ENCODE measurements around the gene PTGIR. TPM values are rescaled to one million over a fixed set of nuclear protein-coding genes. Genes with fewer than 3 reads are reported as not detected.

Gene PTGIR
- total RNA-seq, 1 donor from 2014 or later: 0.46 TPM

GRCh38 chr19:46608178-46608577 lies 16.7 kb downstream of the PTGIR start:
- TF ChIP-seq CTCF (conservative IDR thresholded peaks at IDR 0.05): no peak
- peaks cover 16% of the 10 kb centered on the region for H3K36me3 Mint-ChIP-seq
- no peak overlapping the region for H3K4me3 Mint-ChIP-seq

GRCh38 chr19:46607448-46607841 lies 17.4 kb downstream of the PTGIR start:
- no peak overlapping the region for H3K27ac Mint-ChIP-seq
- H3K27me3 Mint-ChIP-seq: no peaks in the 10 kb centered on the region
- peaks cover 16% of the 10 kb centered on the region for H3K36me3 Mint-ChIP-seq
- no peak for DNase-seq (ENCODE audit: extremely low spot score, unreplicated experiment)
- no peak for TF ChIP-seq CTCF (conservative IDR thresholded peaks at IDR 0.05)
- H3K4me1 Mint-ChIP-seq (ENCODE audit: unreplicated experiment): peaks cover 23% of the 10 kb centered on the region
- no peak overlapping the region for H3K4me3 Mint-ChIP-seq
- H3K9me3 Mint-ChIP-seq: no peaks in the 10 kb centered on the region

More at GRCh38 chr19:46608178-46608577, 16.7 kb downstream of the PTGIR start:
- no peak for DNase-seq (ENCODE audit: extremely low spot score, unreplicated experiment)
- no peaks in the 10 kb centered on the region for H3K27me3 Mint-ChIP-seq
- H3K9me3 Mint-ChIP-seq: no peaks in the 10 kb centered on the region
- peaks cover 15% of the 10 kb centered on the region for H3K4me1 Mint-ChIP-seq (ENCODE audit: unreplicated experiment)
- no peak overlapping the region for H3K27ac Mint-ChIP-seq

- TF ChIP-seq CTCF (conservative IDR thresholded peaks at IDR 0.05): no peak
- peaks cover 26% of the 10 kb centered on the region for H3K4me1 Mint-ChIP-seq (ENCODE audit: unreplicated experiment)
- DNase-seq (ENCODE audit: extremely low spot score, unreplicated experiment): peak; percentile 45
- peak overlapping the region; percentile 18 for H3K4me3 Mint-ChIP-seq
- H3K36me3 Mint-ChIP-seq: peaks cover 16% of the 10 kb centered on the region
- H3K27ac Mint-ChIP-seq: no peak overlapping the region
- no peaks in the 10 kb centered on the region for H3K9me3 Mint-ChIP-seq
- H3K27me3 Mint-ChIP-seq: no peaks in the 10 kb centered on the region
Observed at GRCh38 chr19:46606681-46607447, 18.0 kb downstream of the PTGIR start.

GRCh38 chr19:46606019-46606418 lies 18.9 kb downstream of the PTGIR start:
- Mint-ChIP-seq H3K27ac (no peak overlapping the region), H3K4me1 (ENCODE audit: unreplicated experiment) (peaks cover 26% of the 10 kb centered on the region), H3K27me3 (no peaks in the 10 kb centered on the region), H3K9me3 (no peaks in the 10 kb centered on the region), H3K4me3 (peak overlapping the region; percentile 54), H3K36me3 (peaks cover 16% of the 10 kb centered on the region)
- no peak for TF ChIP-seq CTCF (conservative IDR thresholded peaks at IDR 0.05)
- DNase-seq (ENCODE audit: extremely low spot score, unreplicated experiment): peak; percentile 65

- peak overlapping the region; percentile 54 for H3K4me3 Mint-ChIP-seq
Observed at GRCh38 chr19:46605356-46605821, 19.5 kb downstream of the PTGIR start.

More at GRCh38 chr19:46605356-46605821, 19.5 kb downstream of the PTGIR start:
- Mint-ChIP-seq H3K9me3 (no peaks in the 10 kb centered on the region), H3K4me1 (ENCODE audit: unreplicated experiment) (peaks cover 26% of the 10 kb centered on the region), H3K36me3 (peaks cover 16% of the 10 kb centered on the region), H3K27ac (no peak overlapping the region), H3K27me3 (peaks cover 2% of the 10 kb centered on the region)
- DNase-seq (ENCODE audit: extremely low spot score, unreplicated experiment): peak; percentile 48
- TF ChIP-seq CTCF (conservative IDR thresholded peaks at IDR 0.05): no peak
